ENCODE data around the gene LRRC32. TPM values are rescaled to one million over a fixed set of nuclear protein-coding genes. Genes with fewer than 3 reads are reported as not detected.

Gene LRRC32
- total RNA-seq, 1 donor from 2014 or later, result 17.5 TPM

- no peak for DNase-seq
Measured at GRCh38 chr11:76661834-76662434, 8.6 kb downstream of the LRRC32 start.

- no peak for DNase-seq
Measured at GRCh38 chr11:76661306-76661751, 9.2 kb downstream of the LRRC32 start.

- DNase-seq, result no peak
Measured at GRCh38 chr11:76660533-76661305, 9.8 kb downstream of the LRRC32 start.

- no peak for DNase-seq
Measured at GRCh38 chr11:76659672-76660532, 10.6 kb downstream of the LRRC32 start.

- no peak for DNase-seq
Measured at GRCh38 chr11:76658651-76659650, 11.6 kb downstream of the LRRC32 start.

GRCh38 chr11:76658231-76658630, 12.3 kb downstream of the LRRC32 start:
- no peak for DNase-seq

- DNase-seq, result no peak
Measured at GRCh38 chr11:76657187-76658170, 13.1 kb downstream of the LRRC32 start.

- DNase-seq, result peak; percentile 53
Measured at GRCh38 chr11:76656571-76657081, 13.9 kb downstream of the LRRC32 start.

GRCh38 chr11:76656050-76656531, 14.5 kb downstream of the LRRC32 start:
- DNase-seq, result no peak

- DNase-seq, result no peak
Measured at GRCh38 chr11:76655501-76656049, 15.0 kb downstream of the LRRC32 start.

GRCh38 chr11:76654980-76655379, 15.6 kb downstream of the LRRC32 start:
- no peak for DNase-seq

- peak; percentile 92 for DNase-seq
Measured at GRCh38 chr11:76654298-76654851, 16.2 kb downstream of the LRRC32 start.

- peak; percentile 85 for DNase-seq
Measured at GRCh38 chr11:76653674-76654284, 16.8 kb downstream of the LRRC32 start.

GRCh38 chr11:76653012-76653673, 17.4 kb downstream of the LRRC32 start:
- no peak for DNase-seq

GRCh38 chr11:76649851-76650372, 20.6 kb downstream of the LRRC32 start:
- DNase-seq, result no peak

- no peak for DNase-seq
Measured at GRCh38 chr11:76649011-76649410, 21.5 kb downstream of the LRRC32 start.

GRCh38 chr11:76648061-76648460, 22.5 kb downstream of the LRRC32 start:
- no peak for DNase-seq
